ENCODE data around the gene CHD2.

DNA sequence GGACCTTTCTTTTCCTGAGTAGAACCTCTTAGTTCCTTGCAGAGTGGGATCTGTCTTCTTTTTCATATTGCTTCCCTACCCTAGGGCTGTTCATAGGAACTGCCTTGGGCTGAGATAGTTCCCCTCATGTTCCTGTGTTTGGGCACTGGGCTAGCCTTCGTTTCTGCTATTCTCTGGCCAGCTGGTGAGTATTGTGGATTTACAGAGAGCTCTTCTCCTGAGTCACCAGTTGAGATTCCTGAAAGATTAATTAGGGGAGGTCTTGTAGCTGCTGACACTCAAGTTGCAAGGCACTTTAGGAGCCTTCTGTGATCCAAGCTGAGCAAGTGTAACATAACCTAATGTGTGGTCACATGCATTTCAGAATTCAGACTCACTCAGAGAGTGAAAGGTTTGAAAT lies 30.7 kb downstream of the CHD2 start:
- TF ChIP-seq, protein P1, sequence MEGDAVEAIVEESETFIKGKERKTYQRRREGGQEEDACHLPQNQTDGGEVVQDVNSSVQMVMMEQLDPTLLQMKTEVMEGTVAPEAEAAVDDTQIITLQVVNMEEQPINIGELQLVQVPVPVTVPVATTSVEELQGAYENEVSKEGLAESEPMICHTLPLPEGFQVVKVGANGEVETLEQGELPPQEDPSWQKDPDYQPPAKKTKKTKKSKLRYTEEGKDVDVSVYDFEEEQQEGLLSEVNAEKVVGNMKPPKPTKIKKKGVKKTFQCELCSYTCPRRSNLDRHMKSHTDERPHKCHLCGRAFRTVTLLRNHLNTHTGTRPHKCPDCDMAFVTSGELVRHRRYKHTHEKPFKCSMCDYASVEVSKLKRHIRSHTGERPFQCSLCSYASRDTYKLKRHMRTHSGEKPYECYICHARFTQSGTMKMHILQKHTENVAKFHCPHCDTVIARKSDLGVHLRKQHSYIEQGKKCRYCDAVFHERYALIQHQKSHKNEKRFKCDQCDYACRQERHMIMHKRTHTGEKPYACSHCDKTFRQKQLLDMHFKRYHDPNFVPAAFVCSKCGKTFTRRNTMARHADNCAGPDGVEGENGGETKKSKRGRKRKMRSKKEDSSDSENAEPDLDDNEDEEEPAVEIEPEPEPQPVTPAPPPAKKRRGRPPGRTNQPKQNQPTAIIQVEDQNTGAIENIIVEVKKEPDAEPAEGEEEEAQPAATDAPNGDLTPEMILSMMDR (IDR thresholded peaks at IDR 0.05; ENCODE audit: insufficient read depth, low read depth, low read length), result no peak
- no peak for TF ChIP-seq EZH2 (IDR thresholded peaks at IDR 0.05; ENCODE audit: insufficient read depth, low read length)

All from astrocyte (in vitro differentiated cells and primary cell).